ENCODE data around the gene NIM1K.
A peak's percentile ranks its signal among the peaks of the same experiment; 100 is the strongest.
"Not testable (repeated sequence)": the region's sequence is repeated elsewhere in the genome, so short reads cannot be mapped to it uniquely, and the experiment has no call there.

NIM1K gene

DNA sequence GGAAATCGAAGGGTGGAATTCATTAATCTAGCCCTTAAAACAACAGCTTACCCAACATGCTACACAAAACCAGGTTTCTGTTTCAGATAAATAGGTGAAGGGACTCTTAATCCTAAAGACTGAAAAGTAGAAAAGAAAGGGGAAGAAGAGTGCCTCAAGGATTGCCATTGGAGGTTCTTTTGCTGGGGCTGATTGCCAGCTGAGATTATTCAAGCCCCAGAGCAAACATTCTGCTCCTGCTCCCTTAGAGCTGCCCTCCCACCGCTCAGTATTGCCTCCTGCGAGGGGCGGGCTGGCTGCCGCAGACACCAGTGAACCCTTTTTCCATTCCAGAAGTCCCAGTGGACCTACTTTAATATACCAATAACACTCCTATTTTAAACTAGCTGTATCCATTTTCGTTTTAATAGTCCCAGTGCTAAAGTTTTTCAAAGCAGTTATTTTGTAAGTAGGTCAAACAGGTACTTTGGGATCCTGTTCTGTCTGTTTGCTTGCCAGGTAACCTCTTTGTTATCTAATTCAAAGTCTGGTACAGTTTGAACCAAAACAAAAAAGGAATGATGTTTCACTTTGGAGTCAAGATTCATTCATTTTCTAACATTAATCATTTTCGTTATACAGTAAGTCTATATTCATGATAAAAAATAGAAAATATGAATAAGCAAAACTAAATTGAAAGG lies 82.5 kb downstream of the NIM1K start:
- DNase-seq (ENCODE audit: insufficient read length, low spot score): no peak
- no peak for FAIRE-seq

- DNase-seq (ENCODE audit: insufficient read length, low spot score): no peak
- FAIRE-seq: no peak
These were observed 83.4 kb downstream of the NIM1K start for GRCh38 chr5:43275391-43275790.

- no peak for FAIRE-seq
- no peak for DNase-seq (ENCODE audit: insufficient read length, low spot score)
These were observed 87.7 kb downstream of the NIM1K start for GRCh38 chr5:43279548-43280274.

DNA sequence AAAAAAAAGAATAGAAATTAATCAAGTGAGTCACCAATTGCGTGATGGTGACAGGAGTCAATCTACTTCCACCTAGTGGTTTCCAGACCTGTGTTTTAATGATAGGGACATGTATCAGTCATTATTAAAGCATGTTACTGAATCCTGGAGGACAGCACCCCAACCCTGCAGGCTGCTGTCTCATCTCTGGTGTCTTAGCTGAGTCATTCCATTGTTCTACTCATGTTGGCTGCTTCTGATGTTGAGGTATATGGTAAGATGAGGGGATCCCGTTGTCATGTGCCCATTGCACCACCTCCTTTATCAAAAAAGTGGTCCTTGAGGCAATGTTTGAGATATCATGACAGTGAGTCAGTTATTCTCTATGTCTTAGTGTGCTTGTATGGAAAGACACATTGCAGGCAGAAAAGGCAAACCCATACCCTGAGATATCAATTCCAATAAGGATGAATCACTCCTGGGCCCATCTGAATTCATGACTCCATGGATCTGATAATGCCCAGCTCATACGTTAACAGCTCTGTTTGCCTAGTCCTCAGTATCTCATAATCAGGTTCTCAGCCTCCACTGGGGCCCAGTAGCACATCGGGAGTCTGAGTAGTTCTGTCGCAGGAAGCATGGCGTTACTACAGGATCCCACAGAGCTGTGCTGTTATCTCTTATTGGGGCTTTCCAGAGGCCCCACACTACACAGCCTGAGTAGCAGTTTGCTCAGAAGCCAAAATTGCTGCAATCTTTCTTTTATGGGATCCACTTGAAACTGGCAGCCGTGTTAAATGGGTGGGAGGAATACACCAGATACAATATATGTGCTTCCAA lies 90.0 kb downstream of the NIM1K start:
- FAIRE-seq: no peak
- DNase-seq (ENCODE audit: insufficient read length, low spot score): no peak

DNA sequence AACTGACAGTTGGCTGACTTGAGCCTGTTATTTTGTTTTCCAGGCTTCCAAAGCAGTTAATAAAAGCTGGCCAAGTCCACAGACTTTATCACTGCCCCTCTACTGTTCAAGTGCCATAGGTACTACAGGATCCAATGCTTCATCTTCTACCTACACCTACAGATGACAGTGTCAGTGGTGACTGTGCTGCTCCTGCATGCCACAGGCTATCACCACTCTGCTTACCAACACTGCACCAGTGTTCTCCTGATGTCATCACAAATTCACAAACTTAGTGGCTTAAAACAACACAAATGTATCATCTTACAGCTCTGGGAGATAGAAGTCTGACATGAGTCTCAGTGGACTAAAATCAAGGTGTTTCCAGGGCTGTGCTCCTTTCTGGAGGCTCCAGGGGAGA lies 94.6 kb downstream of the NIM1K start:
- FAIRE-seq: peak; percentile 74
- no peak for DNase-seq (ENCODE audit: insufficient read length, low spot score)

- DNase-seq (ENCODE audit: insufficient read length, low spot score) (no peak), FAIRE-seq (peak; percentile 28)
These were observed 95.5 kb downstream of the NIM1K start for GRCh38 chr5:43287493-43287892.

DNA sequence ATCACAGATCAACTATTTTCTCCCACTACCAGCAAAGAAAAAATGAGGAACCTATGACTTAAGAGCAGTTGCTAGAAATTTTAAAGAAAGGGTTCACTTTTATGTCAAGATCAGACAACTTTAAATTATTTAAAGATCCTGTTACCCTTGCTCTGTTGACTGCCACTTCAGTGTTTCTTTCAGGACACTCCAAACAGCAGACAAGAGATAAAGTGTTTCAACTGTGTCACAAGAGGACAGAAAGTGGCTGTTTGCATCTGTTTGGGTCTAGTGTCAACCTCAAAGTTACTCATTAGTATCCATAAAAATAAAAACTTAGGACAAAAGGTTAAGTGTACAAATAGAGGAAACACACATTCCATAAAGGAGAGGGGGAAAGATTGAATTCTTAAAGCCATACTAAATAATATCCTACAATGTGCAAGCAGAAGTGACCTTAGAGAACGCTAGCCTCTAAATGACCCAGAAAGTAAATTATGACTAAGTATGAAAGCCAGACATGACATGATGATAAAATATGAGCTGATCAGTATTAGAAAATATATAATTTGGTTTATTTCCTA lies 96.3 kb downstream of the NIM1K start:
- FAIRE-seq (no peak), DNase-seq (ENCODE audit: insufficient read length, low spot score) (no peak)

GRCh38 chr5:43290726-43291125 lies 98.7 kb downstream of the NIM1K start:
- no peak for DNase-seq (ENCODE audit: insufficient read length, low spot score)
- no peak for FAIRE-seq

DNA sequence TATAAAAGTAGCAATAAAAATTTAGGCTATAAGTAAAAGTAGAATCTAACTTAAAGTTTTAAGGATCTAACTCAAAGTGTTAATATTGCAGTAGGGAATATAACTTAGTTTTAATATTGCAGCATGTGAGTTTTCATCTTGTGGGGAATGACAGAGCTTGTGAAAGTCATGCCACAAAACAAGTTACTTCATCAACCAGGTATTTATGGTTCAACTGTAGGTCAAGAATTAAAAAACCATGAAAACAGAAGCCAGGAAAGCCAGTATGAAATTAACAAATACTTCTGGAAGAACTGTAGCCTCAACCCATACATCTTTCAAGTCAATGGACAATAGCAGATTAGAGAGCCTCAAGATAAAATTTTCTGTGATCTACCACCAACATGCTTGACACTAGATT lies 102.2 kb downstream of the NIM1K start:
- FAIRE-seq (no peak), DNase-seq (ENCODE audit: insufficient read length, low spot score) (peak; percentile 45)

GRCh38 chr5:43295202-43295601 lies 103.2 kb downstream of the NIM1K start:
- DNase-seq (ENCODE audit: insufficient read length, low spot score) (no peak), FAIRE-seq (no peak)

DNA sequence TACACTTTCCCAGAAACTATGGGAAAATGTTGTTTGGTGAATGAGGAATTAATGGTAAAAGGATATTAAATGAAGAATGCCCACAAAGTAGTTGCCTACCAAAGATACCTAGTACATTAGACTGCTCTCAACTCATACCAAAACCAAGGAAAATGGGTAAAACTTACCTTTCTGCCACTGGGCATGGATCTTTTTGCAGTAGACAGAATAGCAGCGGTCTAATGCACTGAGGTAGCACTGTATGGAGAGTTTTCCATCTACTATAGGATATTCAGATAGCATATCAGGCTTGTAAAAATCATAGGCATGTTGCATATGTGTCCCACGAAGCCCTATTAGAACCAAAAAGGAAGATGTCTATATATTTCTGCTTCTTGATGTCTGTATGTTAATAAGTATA lies 104.8 kb downstream of the NIM1K start:
- FAIRE-seq (no peak), DNase-seq (ENCODE audit: insufficient read length, low spot score) (no peak)

DNA sequence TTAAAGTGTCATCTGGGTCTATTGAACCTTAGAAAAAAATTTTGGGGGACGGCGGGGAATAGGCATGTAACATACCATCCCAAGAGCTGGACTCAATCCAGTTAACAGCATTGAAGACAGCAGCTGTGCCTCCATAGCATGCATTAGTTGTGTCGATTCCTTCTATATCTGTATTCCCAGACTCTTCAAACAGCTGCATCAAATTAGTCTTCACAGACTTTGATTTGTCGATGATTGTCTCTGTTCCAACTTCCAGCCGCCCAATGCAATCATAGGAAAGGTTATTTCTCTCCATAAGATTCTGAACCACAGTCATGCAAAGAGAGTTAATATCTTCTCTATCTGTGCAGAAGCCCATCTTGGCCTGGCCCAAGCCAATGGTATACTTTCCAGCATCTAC lies 106.4 kb downstream of the NIM1K start:
- FAIRE-seq (no peak), DNase-seq (ENCODE audit: insufficient read length, low spot score) (no peak)

GRCh38 chr5:43300112-43300511 lies 108.1 kb downstream of the NIM1K start:
- DNase-seq (ENCODE audit: insufficient read length, low spot score): no peak
- FAIRE-seq: no peak

GRCh38 chr5:43301653-43302091 lies 109.6 kb downstream of the NIM1K start:
- FAIRE-seq (no peak), DNase-seq (ENCODE audit: insufficient read length, low spot score) (no peak)

DNA sequence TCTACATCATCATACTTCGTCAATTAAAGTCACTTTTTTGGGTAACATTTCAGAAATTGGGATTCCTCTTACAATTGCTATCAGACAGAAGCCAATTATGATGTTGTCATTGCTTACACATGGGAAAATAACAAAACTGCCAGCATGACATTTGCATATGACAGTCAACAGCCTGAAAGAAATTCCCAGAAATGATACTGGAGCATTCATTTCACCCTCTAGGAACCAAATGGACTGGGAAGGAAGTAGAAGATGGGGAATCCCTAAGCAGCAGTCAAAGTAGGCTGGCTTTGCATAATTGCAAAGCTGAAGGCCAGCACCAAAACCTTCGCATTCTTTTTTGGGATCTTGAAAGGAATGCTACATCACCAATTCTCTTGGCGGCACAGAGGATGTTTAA lies 110.5 kb downstream of the NIM1K start:
- FAIRE-seq: no peak
- DNase-seq (ENCODE audit: insufficient read length, low spot score): no peak

- FAIRE-seq (no peak), DNase-seq (ENCODE audit: insufficient read length, low spot score) (no peak)
These were observed 111.2 kb downstream of the NIM1K start for GRCh38 chr5:43303242-43303641.

DNA sequence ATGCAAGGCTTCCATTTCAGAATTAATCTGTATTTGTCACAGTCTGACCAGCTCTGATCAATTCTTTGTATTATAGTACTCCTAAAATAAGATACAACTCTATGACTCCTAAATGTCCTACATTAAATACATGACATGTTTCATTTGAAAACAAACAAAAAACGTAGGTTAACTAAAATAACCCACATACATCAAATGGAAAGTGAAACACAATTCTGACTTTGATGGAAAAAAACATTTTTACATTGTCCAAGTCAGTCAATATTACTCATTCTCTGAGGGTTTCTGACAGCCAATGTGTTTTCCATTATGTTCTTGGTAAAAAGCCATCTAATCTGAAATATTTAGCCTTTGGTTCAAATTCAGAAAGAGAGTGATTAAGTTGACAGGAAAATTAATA lies 112.5 kb downstream of the NIM1K start:
- no peak for FAIRE-seq
- DNase-seq (ENCODE audit: insufficient read length, low spot score): no peak

- FAIRE-seq (no peak), DNase-seq (ENCODE audit: insufficient read length, low spot score) (peak; percentile 62)
These were observed 114.0 kb downstream of the NIM1K start for GRCh38 chr5:43305948-43306565.

- not testable (repeated sequence) for DNase-seq (ENCODE audit: insufficient read length, low spot score); FAIRE-seq
These were observed 114.9 kb downstream of the NIM1K start for GRCh38 chr5:43306954-43307353.

- FAIRE-seq: no peak
- DNase-seq (ENCODE audit: insufficient read length, low spot score): no peak
These were observed 117.1 kb downstream of the NIM1K start for GRCh38 chr5:43309122-43309521.

GRCh38 chr5:43309637-43310036 lies 117.6 kb downstream of the NIM1K start:
- FAIRE-seq: no peak

More at GRCh38 chr5:43309637-43310036, 117.6 kb downstream of the NIM1K start:
- DNase-seq (ENCODE audit: insufficient read length, low spot score): no peak

All from HTR-8/SVneo (cell line).